ENCODE data around the gene C1QTNF12.
"Not testable (repeated sequence)": the region's sequence is repeated elsewhere in the genome, so short reads cannot be mapped to it uniquely, and the experiment has no call there.

Gene C1QTNF12

GRCh38 chr1:1196431-1197187, 49.9 kb downstream of the C1QTNF12 start:
- DNase-seq = no peak

- DNase-seq = not testable (repeated sequence)
These were observed 50.8 kb downstream of the C1QTNF12 start for GRCh38 chr1:1195726-1196125.

DNA sequence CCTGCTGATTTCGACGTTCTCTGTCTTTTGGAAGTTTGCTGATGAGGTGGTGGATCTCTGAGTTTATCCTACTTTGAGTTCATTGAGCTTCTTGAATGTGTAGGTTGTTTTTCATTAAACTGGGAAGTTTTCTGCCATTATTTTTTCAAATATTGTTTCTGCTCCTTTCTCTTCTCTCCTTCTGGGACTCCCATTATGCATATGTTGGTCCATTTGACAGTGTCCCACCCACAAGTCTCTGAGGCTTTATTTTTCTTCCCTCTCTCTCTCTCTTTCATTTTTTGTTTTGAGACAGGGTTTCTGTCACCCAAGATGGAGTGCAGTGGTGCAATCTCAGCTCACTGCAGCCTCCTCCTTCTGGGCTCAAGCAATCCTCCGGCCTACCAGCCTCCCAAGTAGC, 51.8 kb downstream of the C1QTNF12 start:
- DNase-seq = no peak
